ENCODE measurements around the gene ARHGEF16. TPM values are rescaled to one million over a fixed set of nuclear protein-coding genes. Genes with fewer than 3 reads are reported as not detected.

ARHGEF16 gene
- polyA plus RNA-seq, 3 donors: 19.4 to 27.6 (median 25.8) TPM

Other genes with a start within 250 kb of the ARHGEF16 start
- 10 to 100 TPM; 11.0 to 20.6 (median 15.0) TPM for gene MEGF6, start 156.8 kb downstream of the ARHGEF16 start, polyA plus RNA-seq (ENCODE audit: insufficient read length in 3 of 3)
- gene TPRG1L, start 170.3 kb downstream of the ARHGEF16 start, polyA plus RNA-seq (ENCODE audit: insufficient read length in 3 of 3): 10 to 100 TPM; 39.8 to 46.1 (median 41.1) TPM
- 10 to 100 TPM; 19.0 to 21.9 (median 21.9) TPM for gene WRAP73, start 195.4 kb downstream of the ARHGEF16 start, polyA plus RNA-seq (ENCODE audit: insufficient read length in 3 of 3)
- 1 to 10 TPM in 1 of 3 donors, under 1 TPM in 2; 0.70 to 1.1 (median 0.78) TPM for gene TP73, start 197.9 kb downstream of the ARHGEF16 start, polyA plus RNA-seq (ENCODE audit: insufficient read length in 3 of 3)